PC-9 (cell line): ENCODE data around the gene SERPINB2. TPM values are rescaled to one million over a fixed set of nuclear protein-coding genes. Genes with fewer than 3 reads are reported as not detected.

Source experiments
- BruUV-seq: library from RNA; stranded (reverse); fragments of 400-500 nt; replicated peaks from 2 replicates; lab custom pipeline; 2021; lab: Mats Ljungman, UMichigan
- CTCF ChIA-PET: fragments of 300-600 bp; sonication (Branson Sonifier 250); formaldehyde crosslinking; loops from one replicate; lab custom pipeline; 2022; ENCODE audit warnings: antibody characterized with exemption; lab: Charles Lee
- POLR2A ChIA-PET: fragments of 300-600 bp; sonication (Branson Sonifier 250); formaldehyde crosslinking; loops from one replicate; lab custom pipeline; 2022; ENCODE audit warnings: antibody characterized with exemption; ENCODE audit not compliant: unreplicated experiment; lab: Charles Lee
- DNase-seq, 2 experiments: peaks; one replicate each; pipeline versions ENCODE4 v3.0.0 to v3.0.0-alpha.2; 2015 to 2022; ENCODE audit warnings: mixed read lengths in 1 of 2
- H2AFZ ChIP-seq: fragments of 200-600 bp; sonication (generic); 2 replicates; pipeline ENCODE4 v1.8.1; 2017; ENCODE audit warnings: antibody characterized with exemption
- H3F3A ChIP-seq: fragments of 200-600 bp; sonication (generic); 2 replicates; pipeline ENCODE4 v1.8.1; 2017; ENCODE audit warnings: antibody characterized with exemption, mild to moderate bottlenecking, low read depth; ENCODE audit not compliant: insufficient read depth
- H3K27ac ChIP-seq: fragments of 200-600 bp; sonication (generic); 2 replicates; pipeline ENCODE4 v1.6.1; 2016; ENCODE audit warnings: mixed run types
- H3K27me3 ChIP-seq: fragments of 200-600 bp; sonication (generic); 2 replicates; pipeline ENCODE4 v1.6.1; 2016; ENCODE audit warnings: low read depth, mixed run types; ENCODE audit not compliant: insufficient read depth
- H3K36me3 ChIP-seq: fragments of 200-600 bp; sonication (generic); 2 replicates; pipeline ENCODE4 v1.6.1; 2016; ENCODE audit warnings: low read depth, mixed run types
- H3K4me1 ChIP-seq: fragments of 200-600 bp; sonication (generic); replicated peaks from 2 replicates; pipeline ENCODE4 v1.6.1; 2016; ENCODE audit warnings: mixed run types; ENCODE audit not compliant: insufficient read depth
- H3K4me2 ChIP-seq: fragments of 200-600 bp; sonication (generic); 2 replicates; pipeline ENCODE4 v1.6.1; 2017; ENCODE audit warnings: mixed run types
- H3K4me3 ChIP-seq: fragments of 200-600 bp; sonication (generic); 2 replicates; pipeline ENCODE4 v1.6.1; 2016; ENCODE audit warnings: mixed run types
- H3K79me2 ChIP-seq: fragments of 200-600 bp; sonication (generic); 2 replicates; pipeline ENCODE4 v1.6.1; 2017; ENCODE audit warnings: low read depth, mixed run types
- H3K9me2 ChIP-seq: fragments of 200-600 bp; sonication (generic); 2 replicates; pipeline ENCODE4 v1.8.1; 2017; ENCODE audit warnings: mild to moderate bottlenecking; ENCODE audit not compliant: insufficient read depth
- H3K9me3 ChIP-seq: fragments of 200-600 bp; sonication (generic); 2 replicates; pipeline ENCODE4 v1.8.1; 2016; ENCODE audit warnings: low read depth; ENCODE audit not compliant: insufficient read depth
- H4K20me1 ChIP-seq: fragments of 200-600 bp; sonication (generic); 2 replicates; pipeline ENCODE4 v1.8.1; 2017; ENCODE audit not compliant: insufficient read depth
- CTCF ChIP-seq: fragments of 200-600 bp; sonication (generic); conservative IDR thresholded peaks from 2 replicates; pipeline ENCODE4 v1.6.1; 2017; ENCODE audit warnings: mixed run types, antibody characterized with exemption, mild to moderate bottlenecking, moderate library complexity
- EZH2 ChIP-seq: fragments of 200-600 bp; sonication (generic); IDR thresholded peaks from 2 replicates; pipeline ENCODE4 v1.8.0; 2017; ENCODE audit warnings: antibody characterized with exemption, low read depth
- intact Hi-C: fragments of 100-400 bp; cut with micrococcal nuclease; formaldehyde crosslinking; loops from one replicate; pipeline ENCODE4 v1.10.0; 2022; ENCODE audit not compliant: unreplicated experiment
- total RNA-seq: library from RNA; stranded (reverse); gene quantifications from 2 replicates; pipeline ENCODE4 v1.2.3, GENCODE V29; 2021

SERPINB2 gene
- total RNA-seq, 1 experiment from 2014 or later = not detected

GRCh38 chr18:63903851-63904570, 16.5 kb downstream of the SERPINB2 start:
- Histone ChIP-seq H3K9me3 (no peaks in the 10 kb centered on the region), H3K9me2 (no peaks in the 10 kb centered on the region), H3F3A (no peaks in the 10 kb centered on the region), H3K4me2 (no peak overlapping the region), H3K79me2 (no peaks in the 10 kb centered on the region), H3K36me3 (no peaks in the 10 kb centered on the region), H4K20me1 (no peaks in the 10 kb centered on the region), H2AFZ (no peak overlapping the region), H3K27me3 (no peaks in the 10 kb centered on the region), H3K4me1 (no peaks in the 10 kb centered on the region), H3K4me3 (no peak overlapping the region), H3K27ac (no peak overlapping the region)
- CTCF ChIA-PET = no interaction called here
- intact Hi-C loops = no loop called here
- no TSS peak for BruUV-seq
- no peak for TF ChIP-seq CTCF
- TF ChIP-seq EZH2 = no peak
- POLR2A ChIA-PET = no interaction called here
- DNase-seq = no peak

GRCh38 chr18:63904694-63905093, 17.2 kb downstream of the SERPINB2 start:
- BruUV-seq = no TSS peak
- Histone ChIP-seq H3K27me3 (no peaks in the 10 kb centered on the region), H3K4me3 (no peak overlapping the region), H3K36me3 (no peaks in the 10 kb centered on the region), H3K79me2 (no peaks in the 10 kb centered on the region), H3F3A (no peaks in the 10 kb centered on the region), H3K9me2 (no peaks in the 10 kb centered on the region), H4K20me1 (no peaks in the 10 kb centered on the region), H2AFZ (no peak overlapping the region), H3K9me3 (no peaks in the 10 kb centered on the region), H3K27ac (no peak overlapping the region), H3K4me1 (no peaks in the 10 kb centered on the region), H3K4me2 (no peak overlapping the region)
- TF ChIP-seq CTCF (no peak), EZH2 (no peak)
- intact Hi-C loops = no loop called here
- no peak for DNase-seq
- ChIA-PET POLR2A (no interaction called here), CTCF (no interaction called here)

- no peak for DNase-seq
- Histone ChIP-seq H3K9me3 (no peaks in the 10 kb centered on the region), H3F3A (no peaks in the 10 kb centered on the region), H3K4me1 (no peaks in the 10 kb centered on the region), H3K4me3 (no peak overlapping the region), H3K27me3 (no peaks in the 10 kb centered on the region), H3K36me3 (no peaks in the 10 kb centered on the region), H3K27ac (no peak overlapping the region), H2AFZ (no peak overlapping the region), H3K4me2 (no peak overlapping the region), H4K20me1 (no peaks in the 10 kb centered on the region), H3K9me2 (no peaks in the 10 kb centered on the region), H3K79me2 (no peaks in the 10 kb centered on the region)
- TF ChIP-seq EZH2 = no peak
- TF ChIP-seq CTCF = no peak
- CTCF ChIA-PET = no interaction called here
- BruUV-seq = no TSS peak
- intact Hi-C loops = no loop called here
- POLR2A ChIA-PET = no interaction called here
Observed at GRCh38 chr18:63905361-63905760, 17.9 kb downstream of the SERPINB2 start.
